Esophagus (tissue), 2 donors: ENCODE measurements around the gene SLC39A1. TPM values are rescaled to one million over a fixed set of nuclear protein-coding genes. Genes with fewer than 3 reads are reported as not detected.
A peak's percentile ranks its signal among the peaks of the same experiment; 100 is the strongest.

ENCODE experiments used
- H3K27ac ChIP-seq, 2 donors: one replicate each; pipeline ENCODE4 v1.5.1; 2013; ENCODE audit warnings: low read depth in 2 of 2, mild to moderate bottlenecking in 2 of 2, inconsistent platforms in 1 of 2, low read length in 1 of 2, moderate library complexity in 1 of 2
- H3K27me3 ChIP-seq, 2 donors: one replicate each; pipeline ENCODE4 v1.6.1; 2013; ENCODE audit warnings: low read length in 2 of 2, control low read depth in 1 of 2, mild to moderate bottlenecking in 1 of 2; ENCODE audit not compliant: insufficient read depth in 2 of 2, control insufficient read depth in 1 of 2
- H3K36me3 ChIP-seq, 2 donors: one replicate each; pipeline ENCODE4 v1.6.1; 2013; ENCODE audit warnings: low read length in 1 of 2; ENCODE audit not compliant: control insufficient read depth in 2 of 2, insufficient read depth in 2 of 2
- H3K4me1 ChIP-seq, 2 donors: one replicate each; pipeline ENCODE4 v1.6.1; 2013; ENCODE audit warnings: low read length in 1 of 2; ENCODE audit not compliant: control insufficient read depth in 2 of 2, insufficient read depth in 2 of 2
- H3K4me3 ChIP-seq, 2 donors: one replicate each; pipeline ENCODE4 v1.5.1; 2013; ENCODE audit warnings: low read length in 2 of 2, mild to moderate bottlenecking in 2 of 2, low read depth in 1 of 2, moderate library complexity in 1 of 2
- H3K9me3 ChIP-seq, 2 donors: one replicate each; pipeline ENCODE4 v1.6.1; 2013; ENCODE audit warnings: mild to moderate bottlenecking in 2 of 2, low read depth in 1 of 2, low read length in 1 of 2, moderate library complexity in 1 of 2; ENCODE audit not compliant: control insufficient read depth in 2 of 2, insufficient read depth in 1 of 2
- WGBS, 2 donors: extraction: QIAGEN DNeasy Blood & Tissue Kit; methylation state at CpG; one replicate each; pipeline ENCODE4 v1.1.7; 2013; 5-methylcytosine and 5-hydroxymethylcytosine counted together
- polyA plus RNA-seq, 2 donors: library from polyadenylated mRNA; stranded (reverse); fragments of 200-250 nt; gene quantifications; one replicate each; pipeline ENCODE4 v1.2.3, GENCODE V29; 2013
- donor health status: healthy with polysubstance abuse.
- donor health status: Bipolar disorder and iron deficiency.

Gene SLC39A1
- polyA plus RNA-seq, 2 donors: 29.0 to 51.2 TPM

GRCh38 chr1:153945131-153945794 lies 18.1 kb downstream of the SLC39A1 start:
- Histone ChIP-seq H3K4me3 (peak overlapping the region; percentile 86 to 90), H3K36me3 (peaks cover 8 to 38% of the 10 kb centered on the region in 2 donors), H3K9me3 (no peaks in the 10 kb centered on the region), H3K27ac (peak overlapping the region; percentile 91 to 92), H3K4me1 (peaks cover 0 to 15% of the 10 kb centered on the region in 2 donors), H3K27me3 (no peaks in the 10 kb centered on the region)
- WGBS, 2 donors: 27 to 31% methylated on average over 11 to 12 of the region's 12 CpGs

DNA sequence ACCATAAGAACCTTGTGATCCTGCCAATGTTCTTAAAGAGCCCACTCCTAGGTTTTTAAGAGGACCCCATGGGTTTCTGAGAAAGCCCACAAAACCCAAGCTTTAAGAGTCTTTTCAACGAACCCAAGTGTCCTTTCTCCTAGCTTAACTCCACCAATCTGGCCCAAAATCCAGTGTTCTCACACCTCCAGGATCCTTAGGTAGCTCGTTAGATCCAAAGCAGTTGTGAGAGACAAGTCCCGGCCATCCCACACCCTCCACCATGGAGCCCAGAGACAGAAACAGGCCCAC lies 18.6 kb downstream of the SLC39A1 start:
- Histone ChIP-seq H3K9me3 (no peaks in the 10 kb centered on the region), H3K27me3 (no peaks in the 10 kb centered on the region), H3K4me3 (peak overlapping the region; percentile 17 to 86), H3K27ac (peak overlapping the region; percentile 91 to 92), H3K4me1 (peaks cover 0 to 15% of the 10 kb centered on the region in 2 donors), H3K36me3 (peaks cover 8 to 40% of the 10 kb centered on the region in 2 donors)
- 50 to 60% methylated on average over 3 of the region's 3 CpGs for WGBS, 2 donors

DNA sequence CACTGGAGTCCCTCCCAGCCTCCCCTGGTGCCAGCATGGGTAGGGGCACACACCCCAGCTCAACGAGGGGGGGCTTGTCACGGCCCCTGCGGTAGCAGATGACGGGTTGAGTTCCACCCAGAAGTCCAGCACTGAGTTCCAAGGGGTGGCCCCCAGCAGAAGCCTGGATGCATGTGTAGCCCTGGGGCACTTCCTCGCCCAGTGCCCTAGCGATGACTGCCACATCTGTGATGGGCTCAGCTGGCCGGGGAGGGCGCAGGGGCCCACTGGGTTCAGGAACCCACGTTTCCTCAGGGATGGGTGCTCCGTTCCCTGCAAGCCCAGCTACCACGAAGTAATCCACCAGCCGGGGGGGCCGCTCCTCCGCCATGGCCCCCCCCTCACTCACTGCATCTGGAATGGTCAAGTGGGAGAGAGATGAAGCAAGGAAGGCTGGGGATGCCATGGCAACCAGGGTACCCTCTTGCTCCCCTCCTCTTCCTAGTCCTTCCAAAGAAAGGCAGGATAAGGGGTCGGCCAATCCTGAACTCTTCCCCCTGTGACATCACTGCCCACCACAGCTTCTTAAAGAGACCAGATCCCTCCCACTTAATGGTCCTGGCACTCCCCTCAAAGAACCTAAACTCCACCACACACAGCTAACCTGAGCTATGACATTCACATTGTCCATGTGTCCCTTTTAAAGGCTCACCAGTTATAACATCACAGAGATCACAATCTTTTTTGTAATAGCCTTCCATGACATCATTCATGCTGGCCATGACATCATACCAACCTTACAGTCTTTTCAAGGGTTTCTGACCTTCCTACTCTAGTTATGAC lies 19.1 kb downstream of the SLC39A1 start:
- Histone ChIP-seq H3K9me3 (no peaks in the 10 kb centered on the region), H3K27me3 (no peaks in the 10 kb centered on the region), H3K27ac (peak overlapping the region; percentile 3 to 92), H3K4me3 (no peak overlapping the region), H3K4me1 (peaks cover 0 to 15% of the 10 kb centered on the region in 2 donors), H3K36me3 (peaks cover 8 to 44% of the 10 kb centered on the region in 2 donors)
- 81 to 88% methylated on average over 15 of the region's 15 CpGs for WGBS, 2 donors

GRCh38 chr1:153942766-153943549 lies 20.4 kb downstream of the SLC39A1 start:
- H3K4me1 ChIP-seq: peaks cover 0 to 15% of the 10 kb centered on the region in 2 donors
- H3K27me3 ChIP-seq: no peaks in the 10 kb centered on the region
- peaks cover 8 to 38% of the 10 kb centered on the region in 2 donors for H3K36me3 ChIP-seq
- H3K4me3 ChIP-seq: no peak overlapping the region
- 90 to 91% methylated on average over 11 of the region's 11 CpGs for WGBS, 2 donors
- H3K27ac ChIP-seq: no peak overlapping the region
- H3K9me3 ChIP-seq: no peaks in the 10 kb centered on the region

DNA sequence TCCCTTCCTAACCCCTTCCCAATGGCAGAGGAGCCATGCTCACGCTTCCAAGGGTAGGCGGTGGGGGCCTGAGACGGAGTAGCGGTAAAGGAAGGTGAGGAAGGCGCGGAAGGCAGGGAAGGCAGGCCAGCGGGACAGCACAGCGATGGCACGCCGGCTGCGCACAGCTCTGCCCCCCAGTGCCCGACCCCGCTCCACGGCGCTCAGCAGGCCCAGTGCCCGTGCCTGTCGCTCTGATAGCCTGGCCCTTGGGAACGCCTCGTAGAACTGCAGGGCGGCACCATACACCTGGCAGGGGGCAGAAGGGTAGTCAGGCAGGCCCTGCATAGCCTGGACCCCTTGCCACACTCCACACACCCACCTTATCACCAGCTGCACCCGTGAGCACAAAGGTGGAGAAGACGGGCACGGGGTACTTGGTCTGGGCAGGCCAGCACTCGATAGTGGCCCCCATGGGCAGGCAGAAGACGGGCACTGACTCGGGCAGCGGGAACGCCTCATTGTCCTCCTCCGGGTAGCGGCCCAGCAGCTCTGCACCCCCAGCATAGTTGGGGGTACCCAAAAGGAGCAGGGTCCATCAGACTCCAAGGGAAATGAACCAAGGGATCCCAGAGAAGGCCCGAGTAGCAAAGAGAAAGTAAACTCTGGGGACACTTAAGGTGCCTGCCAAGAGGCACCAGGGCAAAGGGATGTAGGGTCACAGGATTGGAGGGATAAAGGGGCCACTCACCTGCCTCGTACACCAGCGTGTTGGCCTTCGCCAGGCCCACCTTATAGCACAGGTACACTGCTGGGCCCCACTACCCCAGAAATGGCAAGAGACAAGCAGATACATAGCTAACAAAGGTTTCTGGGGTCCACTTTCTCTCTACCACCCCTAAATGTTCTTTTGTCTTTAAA lies 21.3 kb downstream of the SLC39A1 start:
- no peaks in the 10 kb centered on the region for H3K9me3 ChIP-seq
- WGBS, 2 donors: 93% methylated on average over 33 to 34 of the region's 34 CpGs
- H3K36me3 ChIP-seq: peaks cover 15 to 43% of the 10 kb centered on the region in 2 donors
- no peak overlapping the region for H3K27ac ChIP-seq
- no peaks in the 10 kb centered on the region for H3K27me3 ChIP-seq
- no peak overlapping the region for H3K4me3 ChIP-seq
- peaks cover 0 to 15% of the 10 kb centered on the region in 2 donors for H3K4me1 ChIP-seq

GRCh38 chr1:153940756-153941155 lies 22.6 kb downstream of the SLC39A1 start:
- peaks cover 0 to 15% of the 10 kb centered on the region in 2 donors for H3K4me1 ChIP-seq
- H3K4me3 ChIP-seq: no peak overlapping the region
- WGBS, 2 donors: 93 to 100% methylated on average over 8 of the region's 8 CpGs
- no peak overlapping the region for H3K27ac ChIP-seq
- H3K36me3 ChIP-seq: peaks cover 20 to 55% of the 10 kb centered on the region in 2 donors
- no peaks in the 10 kb centered on the region for H3K27me3 ChIP-seq
- no peaks in the 10 kb centered on the region for H3K9me3 ChIP-seq

DNA sequence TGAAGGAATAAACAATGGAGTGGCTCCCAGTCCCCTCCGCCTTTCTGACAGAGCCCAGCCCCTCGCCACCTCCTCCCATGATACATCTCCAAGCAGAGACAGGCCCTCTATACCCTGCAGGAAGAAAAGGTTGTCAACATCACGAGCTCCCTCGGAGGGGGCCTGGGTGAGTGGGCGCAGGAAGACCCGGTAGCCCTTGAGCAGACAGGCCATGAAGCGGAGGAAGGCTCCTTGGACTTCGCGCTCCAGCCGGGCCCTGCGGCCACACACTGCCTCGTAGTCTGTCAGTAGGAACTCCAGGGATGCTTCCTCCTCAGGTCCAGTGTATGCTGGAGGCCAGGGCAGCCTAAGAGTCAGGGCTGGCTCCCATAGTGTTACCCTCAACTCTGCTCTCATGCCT lies 23.9 kb downstream of the SLC39A1 start:
- no peak overlapping the region for H3K4me3 ChIP-seq
- 94 to 95% methylated on average over 12 of the region's 12 CpGs for WGBS, 2 donors
- H3K27me3 ChIP-seq: no peaks in the 10 kb centered on the region
- no peak overlapping the region for H3K27ac ChIP-seq
- H3K4me1 ChIP-seq: peaks cover 0 to 6% of the 10 kb centered on the region in 2 donors
- peaks cover 28 to 61% of the 10 kb centered on the region in 2 donors for H3K36me3 ChIP-seq
- H3K9me3 ChIP-seq: no peaks in the 10 kb centered on the region

DNA sequence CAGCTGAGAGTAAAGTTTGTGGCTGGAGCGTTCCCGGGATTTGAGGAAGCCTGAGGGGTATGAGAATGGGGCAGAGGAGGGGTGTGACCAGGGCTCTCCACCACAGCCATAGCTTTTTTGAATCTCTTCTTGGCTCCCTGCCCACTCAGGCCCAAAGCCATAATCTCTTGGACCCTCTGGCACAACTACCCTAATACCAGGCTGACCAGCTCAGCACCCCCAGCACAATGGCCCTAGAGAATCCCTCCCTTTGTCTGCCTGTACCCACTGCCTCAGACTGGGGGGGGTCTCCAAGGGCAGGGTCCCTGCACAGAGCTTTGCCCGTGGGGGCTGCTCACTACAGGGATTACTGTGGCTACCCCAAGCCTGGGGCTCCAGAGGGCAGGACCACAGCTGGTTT lies 24.3 kb downstream of the SLC39A1 start:
- Histone ChIP-seq H3K36me3 (peaks cover 28 to 62% of the 10 kb centered on the region in 2 donors), H3K27ac (no peak overlapping the region), H3K4me1 (peaks cover 0 to 2% of the 10 kb centered on the region in 2 donors), H3K4me3 (no peak overlapping the region), H3K27me3 (no peaks in the 10 kb centered on the region), H3K9me3 (no peaks in the 10 kb centered on the region)
- WGBS, 2 donors: 97 to 98% methylated on average over 3 of the region's 3 CpGs

DNA sequence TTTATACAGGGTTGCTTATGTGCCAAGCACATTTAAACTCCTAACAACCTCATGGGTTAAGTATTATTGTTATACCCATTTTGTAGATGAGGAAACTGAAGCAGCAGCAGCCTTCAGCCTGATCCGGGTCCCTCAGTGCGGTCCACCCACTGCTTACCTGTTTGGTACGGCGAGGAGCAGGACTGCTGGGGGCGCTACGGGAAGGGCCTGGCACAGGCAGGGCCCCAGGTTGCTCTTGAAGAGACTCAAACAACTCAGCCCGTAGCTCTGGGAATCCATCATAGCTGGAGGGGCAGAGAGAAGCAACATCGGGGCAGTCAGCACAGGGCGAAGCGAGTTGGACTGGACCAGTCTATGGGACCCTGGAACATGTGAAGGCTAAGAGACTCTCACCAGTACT lies 26.0 kb downstream of the SLC39A1 start:
- H3K36me3 ChIP-seq: peaks cover 30 to 73% of the 10 kb centered on the region in 2 donors
- no peak overlapping the region for H3K4me3 ChIP-seq
- H3K27me3 ChIP-seq: no peaks in the 10 kb centered on the region
- H3K27ac ChIP-seq: no peak overlapping the region
- no peaks in the 10 kb centered on the region for H3K4me1 ChIP-seq
- 96% methylated on average over 10 of the region's 10 CpGs for WGBS, 2 donors
- no peaks in the 10 kb centered on the region for H3K9me3 ChIP-seq
